ENCODE data around the gene SEC24D. TPM values are rescaled to one million over a fixed set of nuclear protein-coding genes. Genes with fewer than 3 reads are reported as not detected.

Gene SEC24D
- total RNA-seq, 1 experiment from 2014 or later = 61.5 TPM

DNA sequence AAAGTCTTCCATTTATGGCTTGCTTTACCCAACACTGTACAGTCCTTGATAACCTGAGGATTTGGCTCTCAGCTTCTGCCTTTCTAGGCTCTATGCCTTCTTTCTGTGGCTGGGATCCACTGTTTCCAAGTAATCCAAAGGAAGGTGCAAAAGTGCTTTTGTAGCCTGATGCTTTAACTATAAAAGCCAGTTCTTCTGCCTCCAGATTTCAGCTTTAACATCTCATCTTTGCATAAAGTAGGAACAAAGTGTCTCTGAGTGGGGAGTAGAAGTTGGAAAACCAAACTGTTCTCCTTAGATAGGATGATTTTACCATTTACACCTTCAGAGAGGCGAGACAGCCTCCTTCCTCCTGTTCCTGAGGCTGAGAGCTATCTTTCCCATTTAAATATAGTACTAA, 11.1 kb upstream of the SEC24D start:
- Histone ChIP-seq H3K9ac (ENCODE audit: extremely low read depth, insufficient read length, low read length) (no peak overlapping the region), H3K4ac (ENCODE audit: low read depth, low read length) (no peak overlapping the region), H3T11ph (ENCODE audit: low read length) (no peak overlapping the region), H2BK120ac (ENCODE audit: low read depth, low read length, poor library complexity, severe bottlenecking) (no peak overlapping the region), H3K4me2 (ENCODE audit: insufficient read depth, insufficient read length, low read length) (no peak overlapping the region), H3K4me1 (ENCODE audit: insufficient read depth, low read length) (peaks cover 6% of the 10 kb centered on the region; the same call in 1 of the 2 replicates), H2BK5ac (ENCODE audit: insufficient read length, low read length) (no peak overlapping the region), H3K14ac (ENCODE audit: insufficient read depth, low read length) (no peak overlapping the region), H2BK12ac (ENCODE audit: insufficient read length, low read depth, low read length) (no peak overlapping the region), H2AFZ (ENCODE audit: low read length) (no peak overlapping the region), H3K9me3 (ENCODE audit: control insufficient read depth, low read depth, low read length) (no peaks in the 10 kb centered on the region), H3K79me2 (ENCODE audit: insufficient read depth, low read length) (no peaks in the 10 kb centered on the region), H4K20me1 (ENCODE audit: control insufficient read depth, insufficient read depth, insufficient read length) (no peaks in the 10 kb centered on the region), H2AK5ac (ENCODE audit: insufficient read length, low read length) (no peak overlapping the region), H3K27ac (ENCODE audit: insufficient read length, low read depth, low read length) (no peak overlapping the region), H3K27me3 (ENCODE audit: insufficient read depth, low read length) (no peaks in the 10 kb centered on the region), H2BK15ac (ENCODE audit: low read depth, low read length) (no peak overlapping the region), H4K91ac (ENCODE audit: insufficient read length, low read depth, low read length) (no peak overlapping the region), H2BK20ac (ENCODE audit: low read depth, low read length, poor library complexity, severe bottlenecking) (no peak overlapping the region), H3K23me2 (ENCODE audit: insufficient read length, low read depth, low read length, poor library complexity, severe bottlenecking) (peaks cover 3% of the 10 kb centered on the region), H3K23ac (ENCODE audit: insufficient read length, low read depth, low read length) (no peak overlapping the region), H3K18ac (ENCODE audit: insufficient read length, low read depth, low read length) (no peak overlapping the region), H4K8ac (replicated peaks; ENCODE audit: insufficient read length, low read depth, low read length) (no peak overlapping the region), H4K5ac (ENCODE audit: insufficient read length, low read depth, low read length) (no peak overlapping the region), H3K79me1 (ENCODE audit: insufficient read depth, low read depth, low read length, poor library complexity, severe bottlenecking) (no peaks in the 10 kb centered on the region), H3K56ac (ENCODE audit: insufficient read length, low read depth, low read length) (no peak overlapping the region)
- no peak overlapping the region for H3K4me3 Mint-ChIP-seq
- DNase-seq = no peak
- no peaks in the 10 kb centered on the region for H3K9me3 Mint-ChIP-seq
- H3K27ac Mint-ChIP-seq = peak overlapping the region in 2 of 3 experiments; percentile 66 to 76; a peak in 4 of 7 replicates
- H3K36me3 Mint-ChIP-seq (ENCODE audit: insufficient read depth in 1 of 3, low read depth in 3 of 3) = no peaks in the 10 kb centered on the region; a peak in 2 of 7 replicates
- H3K27me3 Mint-ChIP-seq (ENCODE audit: low read depth) = no peaks in the 10 kb centered on the region
- TF ChIP-seq CTCF (conservative IDR thresholded peaks at IDR 0.05) = no peak
- H3K4me1 Mint-ChIP-seq = peaks cover 43 to 49% of the 10 kb centered on the region in 2 experiments
- WGBS (ENCODE audit: extremely low coverage, insufficient read length, low lambda C conversion rate) = no CpG with 5 or more reads among the region's 1 CpG
